Measurements from ENCODE around the gene RXRA. TPM values are rescaled to one million over a fixed set of nuclear protein-coding genes. Genes with fewer than 3 reads are reported as not detected.

The RXRA gene
- total RNA-seq, 3 donors from 2014 or later, result 31.0 to 63.0 (median 31.5) TPM

- intact Hi-C loops (cut with DNase I; ENCODE audit: low total_unique reads), result no loop called here
- Histone ChIP-seq H3K36me3 (no peaks in the 10 kb centered on the region), H3K4me1 (peaks cover 15 to 38% of the 10 kb centered on the region in 2 donors), H3K27me3 (no peaks in the 10 kb centered on the region), H3K9me3 (no peaks in the 10 kb centered on the region), H3K27ac (no peak overlapping the region), H3K4me3 (no peak overlapping the region)
- TF ChIP-seq POLR2AphosphoS5 (IDR thresholded peaks at IDR 0.05) (no peak), POLR2A (IDR thresholded peaks at IDR 0.05) (no peak)
- TF ChIP-seq, protein P1, sequence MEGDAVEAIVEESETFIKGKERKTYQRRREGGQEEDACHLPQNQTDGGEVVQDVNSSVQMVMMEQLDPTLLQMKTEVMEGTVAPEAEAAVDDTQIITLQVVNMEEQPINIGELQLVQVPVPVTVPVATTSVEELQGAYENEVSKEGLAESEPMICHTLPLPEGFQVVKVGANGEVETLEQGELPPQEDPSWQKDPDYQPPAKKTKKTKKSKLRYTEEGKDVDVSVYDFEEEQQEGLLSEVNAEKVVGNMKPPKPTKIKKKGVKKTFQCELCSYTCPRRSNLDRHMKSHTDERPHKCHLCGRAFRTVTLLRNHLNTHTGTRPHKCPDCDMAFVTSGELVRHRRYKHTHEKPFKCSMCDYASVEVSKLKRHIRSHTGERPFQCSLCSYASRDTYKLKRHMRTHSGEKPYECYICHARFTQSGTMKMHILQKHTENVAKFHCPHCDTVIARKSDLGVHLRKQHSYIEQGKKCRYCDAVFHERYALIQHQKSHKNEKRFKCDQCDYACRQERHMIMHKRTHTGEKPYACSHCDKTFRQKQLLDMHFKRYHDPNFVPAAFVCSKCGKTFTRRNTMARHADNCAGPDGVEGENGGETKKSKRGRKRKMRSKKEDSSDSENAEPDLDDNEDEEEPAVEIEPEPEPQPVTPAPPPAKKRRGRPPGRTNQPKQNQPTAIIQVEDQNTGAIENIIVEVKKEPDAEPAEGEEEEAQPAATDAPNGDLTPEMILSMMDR (IDR thresholded peaks at IDR 0.05), result no peak
- no peak for DNase-seq (ENCODE audit: low spot score in 2 of 2)
Measured at GRCh38 chr9:134429481-134429880, 103.2 kb downstream of the RXRA start.

DNA sequence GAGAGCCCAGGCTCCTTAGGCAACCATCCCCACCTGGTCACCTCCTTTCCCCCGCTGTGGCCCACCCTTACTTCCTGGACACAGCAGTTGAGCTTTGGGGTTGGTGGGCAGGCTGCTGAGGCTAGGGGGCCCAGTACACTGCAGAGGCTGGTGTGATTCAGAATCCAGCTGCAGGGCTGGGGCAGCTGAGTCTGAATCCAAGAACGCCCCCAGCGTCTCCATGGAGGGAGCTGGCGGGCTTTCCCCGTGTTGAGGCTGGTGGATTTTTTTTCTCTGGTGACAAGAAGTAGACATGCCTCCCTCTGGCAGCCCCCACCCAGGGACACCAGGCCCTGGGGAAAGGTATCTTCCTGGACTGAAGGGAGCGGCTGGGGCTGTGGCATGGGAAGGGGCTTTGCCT lies 104.8 kb downstream of the RXRA start:
- Histone ChIP-seq H3K27ac (peak overlapping the region in 1 of 2 donors; percentile 95), H3K4me1 (peaks cover 19 to 54% of the 10 kb centered on the region in 2 donors), H3K27me3 (no peaks in the 10 kb centered on the region), H3K9me3 (no peaks in the 10 kb centered on the region), H3K4me3 (no peak overlapping the region), H3K36me3 (no peaks in the 10 kb centered on the region)
- DNase-seq (ENCODE audit: low spot score in 2 of 2), result no peak
- TF ChIP-seq POLR2A (IDR thresholded peaks at IDR 0.05) (no peak), POLR2AphosphoS5 (IDR thresholded peaks at IDR 0.05) (no peak)
- TF ChIP-seq, protein P1 (IDR thresholded peaks at IDR 0.05), result no peak
- intact Hi-C loops (cut with DNase I; ENCODE audit: low total_unique reads), result loop anchor here (10.0 kb wide), 1 partner anchor 106 kb away; the partner anchor contains the start of gene RXRA

DNA sequence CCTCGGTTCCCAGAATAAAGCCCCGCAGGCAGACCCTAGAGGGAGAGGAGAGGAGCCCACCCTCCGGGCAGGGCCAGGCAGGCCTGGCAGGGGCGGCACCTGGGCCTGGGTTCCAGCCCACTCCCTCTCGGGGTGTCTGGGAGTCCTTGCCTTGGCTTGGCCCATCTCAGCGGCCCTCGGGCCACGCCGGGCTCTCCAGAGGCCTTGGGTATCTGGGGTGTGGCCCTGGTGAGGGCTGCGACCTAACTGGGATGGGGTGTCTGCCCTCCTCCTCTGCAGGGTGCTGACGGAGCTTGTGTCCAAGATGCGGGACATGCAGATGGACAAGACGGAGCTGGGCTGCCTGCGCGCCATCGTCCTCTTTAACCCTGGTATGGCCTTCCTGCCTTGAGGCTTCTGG lies 105.4 kb downstream of the RXRA start:
- H3K9me3 ChIP-seq, result no peaks in the 10 kb centered on the region
- H3K36me3 ChIP-seq, result no peaks in the 10 kb centered on the region
- intact Hi-C loops (cut with DNase I; ENCODE audit: low total_unique reads), result loop anchor here (10.0 kb wide), 1 partner anchor 107 kb away; the partner anchor contains the start of gene RXRA
- no peak overlapping the region for H3K4me3 ChIP-seq
- H3K27ac ChIP-seq, result peak overlapping the region in 1 of 2 donors; percentile 95
- TF ChIP-seq, protein P1 (IDR thresholded peaks at IDR 0.05), result no peak
- TF ChIP-seq POLR2AphosphoS5 (IDR thresholded peaks at IDR 0.05) (no peak), POLR2A (IDR thresholded peaks at IDR 0.05) (no peak)
- H3K27me3 ChIP-seq, result no peaks in the 10 kb centered on the region
- no peak for DNase-seq (ENCODE audit: low spot score in 2 of 2)
- peaks cover 19 to 60% of the 10 kb centered on the region in 2 donors for H3K4me1 ChIP-seq

- TF ChIP-seq POLR2A (IDR thresholded peaks at IDR 0.05), result no peak
- TF ChIP-seq, protein P1 (IDR thresholded peaks at IDR 0.05), result no peak
- no peak for TF ChIP-seq POLR2AphosphoS5 (IDR thresholded peaks at IDR 0.05)
- H3K27ac ChIP-seq, result peak overlapping the region; percentile 36 to 95
- DNase-seq (ENCODE audit: low spot score in 2 of 2), result no peak
- intact Hi-C loops (cut with DNase I; ENCODE audit: low total_unique reads), result loop anchor here (10.0 kb wide), 1 partner anchor 108 kb away; the partner anchor contains the start of gene RXRA
- no peaks in the 10 kb centered on the region for H3K36me3 ChIP-seq
- H3K27me3 ChIP-seq, result no peaks in the 10 kb centered on the region
- no peaks in the 10 kb centered on the region for H3K9me3 ChIP-seq
- H3K4me1 ChIP-seq, result peaks cover 19 to 61% of the 10 kb centered on the region in 2 donors
- H3K4me3 ChIP-seq, result no peak overlapping the region
Measured at GRCh38 chr9:134432471-134432870, 106.2 kb downstream of the RXRA start.

DNA sequence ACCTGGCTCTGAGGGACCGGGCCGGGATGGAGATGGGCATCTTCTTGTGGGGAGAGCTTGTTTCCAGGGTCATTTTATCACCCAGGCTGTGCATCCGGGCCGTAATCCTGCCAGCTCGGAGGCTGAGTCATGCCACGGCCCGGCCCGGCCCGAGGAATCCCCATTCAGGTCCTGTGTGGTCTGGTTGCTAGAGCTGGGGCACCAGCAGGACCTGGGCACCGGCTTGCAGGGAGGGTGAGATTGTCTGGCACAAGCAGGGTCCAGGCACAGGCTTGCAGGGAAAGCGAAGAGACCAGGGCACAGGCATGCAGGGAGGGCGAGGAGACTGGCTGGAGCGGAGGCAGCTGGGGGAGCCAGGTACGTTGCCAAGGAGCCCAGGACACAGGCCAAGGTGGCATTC lies 106.8 kb downstream of the RXRA start:
- H3K27me3 ChIP-seq, result no peaks in the 10 kb centered on the region
- no peak overlapping the region for H3K4me3 ChIP-seq
- intact Hi-C loops (cut with DNase I; ENCODE audit: low total_unique reads), result loop anchor here (10.0 kb wide), 1 partner anchor 108 kb away; the partner anchor contains the start of gene RXRA
- H3K4me1 ChIP-seq, result peaks cover 19 to 67% of the 10 kb centered on the region in 2 donors
- DNase-seq (ENCODE audit: low spot score in 2 of 2), result no peak
- H3K27ac ChIP-seq, result peak overlapping the region; percentile 36 to 95
- no peaks in the 10 kb centered on the region for H3K36me3 ChIP-seq
- TF ChIP-seq POLR2AphosphoS5 (IDR thresholded peaks at IDR 0.05), result no peak
- TF ChIP-seq, protein P1 (IDR thresholded peaks at IDR 0.05), result no peak
- no peak for TF ChIP-seq POLR2A (IDR thresholded peaks at IDR 0.05)
- H3K9me3 ChIP-seq, result no peaks in the 10 kb centered on the region
